ENCODE data around the gene CACYBP. TPM values are rescaled to one million over a fixed set of nuclear protein-coding genes. Genes with fewer than 3 reads are reported as not detected.
A peak's percentile ranks its signal among the peaks of the same experiment; 100 is the strongest.

The CACYBP gene, protein sequence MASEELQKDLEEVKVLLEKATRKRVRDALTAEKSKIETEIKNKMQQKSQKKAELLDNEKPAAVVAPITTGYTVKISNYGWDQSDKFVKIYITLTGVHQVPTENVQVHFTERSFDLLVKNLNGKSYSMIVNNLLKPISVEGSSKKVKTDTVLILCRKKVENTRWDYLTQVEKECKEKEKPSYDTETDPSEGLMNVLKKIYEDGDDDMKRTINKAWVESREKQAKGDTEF
- polyA plus RNA-seq (2013, experiment 1 of 2) = 99.1 TPM
- 134 TPM for polyA plus RNA-seq (2013, experiment 2 of 2)

- 0% methylated on average over 51 to 56 of the region's 71 CpGs for WGBS, 2 experiments (ENCODE audit: insufficient coverage in 2 of 2)
- no peaks in the 10 kb centered on the region for H3K9me3 ChIP-seq (ENCODE audit: control insufficient read depth, low read length)
- H3K27ac ChIP-seq (ENCODE audit: low read depth, low read length, severe bottlenecking) = peak within 1 kb of the TSS; percentile 100
- H3K4me1 ChIP-seq (ENCODE audit: control insufficient read depth, insufficient read depth, low read length, poor library complexity, severe bottlenecking) = peaks cover 13% of the 10 kb centered on the region
- peak within 1 kb of the TSS; percentile 98 for H3K4me3 ChIP-seq (ENCODE audit: extremely low read depth, insufficient read depth, low read length, poor library complexity, severe bottlenecking)
- H3K36me3 ChIP-seq (ENCODE audit: control insufficient read depth, insufficient read depth, low read length) = peaks cover 11% of the 10 kb centered on the region
These were observed at the start of gene CACYBP for GRCh38 chr1:174999936-175000696. TSS of gene CACYBP (plus strand) at chr1:174999947. CDS start at chr1:175000181, 234 bp downstream.

- Histone ChIP-seq H3K27ac (ENCODE audit: low read depth, low read length, severe bottlenecking) (no peak overlapping the region), H3K4me1 (ENCODE audit: control insufficient read depth, insufficient read depth, low read length, poor library complexity, severe bottlenecking) (no peaks in the 10 kb centered on the region), H3K4me3 (ENCODE audit: extremely low read depth, insufficient read depth, low read length, poor library complexity, severe bottlenecking) (no peak overlapping the region), H3K9me3 (ENCODE audit: control insufficient read depth, low read length) (no peaks in the 10 kb centered on the region), H3K36me3 (ENCODE audit: control insufficient read depth, insufficient read depth, low read length) (no peaks in the 10 kb centered on the region)
- WGBS, 2 experiments (ENCODE audit: insufficient coverage in 2 of 2) = 83 to 86% methylated on average over 6 of the region's 11 CpGs
These were observed 46.3 kb upstream of the CACYBP start for GRCh38 chr1:174953285-174954072.

GRCh38 chr1:174954073-174954460 lies 45.7 kb upstream of the CACYBP start:
- Histone ChIP-seq H3K9me3 (ENCODE audit: control insufficient read depth, low read length) (no peaks in the 10 kb centered on the region), H3K27ac (ENCODE audit: low read depth, low read length, severe bottlenecking) (no peak overlapping the region), H3K4me3 (ENCODE audit: extremely low read depth, insufficient read depth, low read length, poor library complexity, severe bottlenecking) (no peak overlapping the region)

DNA sequence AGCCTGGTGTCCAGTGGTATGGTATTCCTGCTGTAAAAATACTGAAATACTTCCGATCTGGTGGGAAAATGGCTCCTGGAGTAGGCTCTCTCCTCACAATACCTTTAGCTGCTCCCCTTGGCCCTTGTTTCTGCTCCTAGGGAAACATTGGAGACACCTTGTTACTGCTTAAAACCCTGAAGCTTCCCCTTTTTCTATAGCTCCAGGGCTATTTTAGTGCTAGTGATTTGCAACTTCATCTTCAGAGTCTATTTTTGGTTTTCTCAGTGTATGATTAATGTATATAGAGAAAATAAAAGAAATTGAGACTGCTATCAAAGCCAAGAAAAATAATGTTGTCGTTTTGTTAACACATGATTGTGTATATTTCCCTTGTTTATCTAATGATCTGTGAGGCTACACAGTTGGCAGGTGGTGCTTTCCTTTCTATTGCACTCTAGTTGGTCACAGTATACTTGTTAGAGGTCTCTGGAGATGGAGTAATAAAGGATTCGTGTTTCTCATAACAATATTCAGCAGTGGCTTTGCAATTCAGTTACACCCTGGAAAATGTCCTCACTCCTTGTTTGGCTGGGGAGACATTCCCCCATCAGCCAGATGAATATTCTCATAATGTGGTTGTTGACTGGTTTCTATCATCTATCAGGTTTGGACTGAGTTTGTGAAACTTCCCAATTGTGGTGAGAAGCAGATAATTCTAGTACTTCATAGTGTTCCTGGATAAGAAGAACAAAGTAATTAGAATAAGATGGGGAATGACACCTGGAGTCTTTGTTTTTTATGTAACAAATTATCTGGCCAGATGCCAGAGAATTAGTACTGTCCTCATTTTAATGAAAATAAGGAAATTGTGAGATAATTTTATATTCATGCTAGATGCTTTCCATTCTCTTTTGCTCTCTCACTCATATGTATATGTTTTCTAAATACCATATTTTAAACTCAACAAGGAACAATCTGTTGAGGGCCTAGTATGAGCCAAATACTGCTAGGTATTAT lies 44.8 kb upstream of the CACYBP start:
- no peaks in the 10 kb centered on the region for H3K36me3 ChIP-seq (ENCODE audit: control insufficient read depth, insufficient read depth, low read length)
- WGBS, 2 experiments (ENCODE audit: insufficient coverage in 2 of 2) = 83 to 100% methylated on average over 1 of the region's 3 CpGs

More at GRCh38 chr1:174954073-174954460, 45.7 kb upstream of the CACYBP start:
- H3K36me3 ChIP-seq (ENCODE audit: control insufficient read depth, insufficient read depth, low read length) = no peaks in the 10 kb centered on the region
- no peaks in the 10 kb centered on the region for H3K4me1 ChIP-seq (ENCODE audit: control insufficient read depth, insufficient read depth, low read length, poor library complexity, severe bottlenecking)

GRCh38 chr1:174956086-174956485 lies 43.7 kb upstream of the CACYBP start:
- Histone ChIP-seq H3K27ac (ENCODE audit: low read depth, low read length, severe bottlenecking) (no peak overlapping the region), H3K9me3 (ENCODE audit: control insufficient read depth, low read length) (no peaks in the 10 kb centered on the region), H3K4me3 (ENCODE audit: extremely low read depth, insufficient read depth, low read length, poor library complexity, severe bottlenecking) (no peak overlapping the region), H3K4me1 (ENCODE audit: control insufficient read depth, insufficient read depth, low read length, poor library complexity, severe bottlenecking) (no peaks in the 10 kb centered on the region), H3K36me3 (ENCODE audit: control insufficient read depth, insufficient read depth, low read length) (no peaks in the 10 kb centered on the region)
- 80 to 83% methylated on average over 2 of the region's 3 CpGs for WGBS, 2 experiments (ENCODE audit: insufficient coverage in 2 of 2)

More for the DNA sequence above, 44.8 kb upstream of the CACYBP start:
- Histone ChIP-seq H3K4me1 (ENCODE audit: control insufficient read depth, insufficient read depth, low read length, poor library complexity, severe bottlenecking) (no peaks in the 10 kb centered on the region), H3K4me3 (ENCODE audit: extremely low read depth, insufficient read depth, low read length, poor library complexity, severe bottlenecking) (no peak overlapping the region), H3K27ac (ENCODE audit: low read depth, low read length, severe bottlenecking) (no peak overlapping the region), H3K9me3 (ENCODE audit: control insufficient read depth, low read length) (no peaks in the 10 kb centered on the region)

DNA sequence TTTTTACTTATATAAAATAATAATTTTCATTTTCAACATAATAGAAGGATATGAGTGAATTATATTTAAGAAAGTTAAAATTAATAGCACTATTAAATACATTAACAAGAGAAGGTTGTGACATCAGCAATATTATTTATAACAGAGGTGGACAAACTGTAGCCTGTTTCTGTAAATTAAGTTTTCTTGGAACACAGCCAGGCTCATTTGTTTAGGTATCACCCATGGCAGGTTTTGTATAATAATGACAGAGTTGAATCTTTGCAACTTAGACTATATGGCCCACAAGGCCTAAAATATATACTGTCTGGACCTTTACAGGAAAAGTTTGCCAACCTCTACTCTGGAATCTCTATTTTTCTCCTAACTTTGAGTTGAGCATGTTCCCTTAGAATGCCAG lies 42.8 kb upstream of the CACYBP start:
- H3K36me3 ChIP-seq (ENCODE audit: control insufficient read depth, insufficient read depth, low read length) = no peaks in the 10 kb centered on the region
- no peaks in the 10 kb centered on the region for H3K4me1 ChIP-seq (ENCODE audit: control insufficient read depth, insufficient read depth, low read length, poor library complexity, severe bottlenecking)
- H3K4me3 ChIP-seq (ENCODE audit: extremely low read depth, insufficient read depth, low read length, poor library complexity, severe bottlenecking) = no peak overlapping the region
- no peak overlapping the region for H3K27ac ChIP-seq (ENCODE audit: low read depth, low read length, severe bottlenecking)
- no peaks in the 10 kb centered on the region for H3K9me3 ChIP-seq (ENCODE audit: control insufficient read depth, low read length)

DNA sequence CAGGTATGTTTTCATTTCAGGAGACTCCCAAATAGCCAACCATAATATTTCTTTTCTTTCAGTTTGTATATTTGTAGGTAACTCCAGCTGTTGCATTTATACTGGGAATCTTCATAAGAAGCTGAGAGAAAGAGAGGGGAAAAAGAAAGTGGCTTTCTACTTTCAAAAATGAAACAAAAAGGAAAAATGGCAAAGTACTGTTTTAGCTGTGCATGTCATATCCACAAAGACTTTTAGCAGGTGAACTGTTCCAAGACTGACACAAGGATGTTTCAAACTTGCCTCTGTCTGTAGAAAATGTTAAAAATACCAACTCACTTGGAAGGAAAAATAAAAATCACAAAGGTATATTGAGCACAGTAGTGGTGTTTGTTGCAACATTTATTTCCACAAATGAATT lies 41.9 kb upstream of the CACYBP start:
- Histone ChIP-seq H3K36me3 (ENCODE audit: control insufficient read depth, insufficient read depth, low read length) (no peaks in the 10 kb centered on the region), H3K27ac (ENCODE audit: low read depth, low read length, severe bottlenecking) (no peak overlapping the region), H3K4me3 (ENCODE audit: extremely low read depth, insufficient read depth, low read length, poor library complexity, severe bottlenecking) (no peak overlapping the region), H3K4me1 (ENCODE audit: control insufficient read depth, insufficient read depth, low read length, poor library complexity, severe bottlenecking) (no peaks in the 10 kb centered on the region), H3K9me3 (ENCODE audit: control insufficient read depth, low read length) (no peaks in the 10 kb centered on the region)

DNA sequence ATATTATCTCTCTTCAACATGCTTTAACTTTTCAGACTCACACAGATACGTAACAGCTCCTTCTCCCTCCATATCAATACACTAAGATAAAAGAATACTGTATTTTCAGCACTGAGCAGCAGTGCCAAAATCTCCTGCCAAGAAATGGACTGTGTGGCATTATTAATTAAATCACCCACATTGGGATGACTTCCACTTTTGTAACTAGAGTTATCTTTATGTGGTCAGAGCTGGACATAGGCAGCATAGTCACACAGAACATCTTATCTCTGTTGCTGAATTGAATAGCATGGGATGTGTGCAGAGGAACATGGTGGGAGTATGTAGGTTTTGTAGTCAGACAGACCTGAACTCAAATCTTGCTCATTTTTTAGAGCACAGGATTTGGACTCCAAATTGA lies 41.4 kb upstream of the CACYBP start:
- Histone ChIP-seq H3K4me1 (ENCODE audit: control insufficient read depth, insufficient read depth, low read length, poor library complexity, severe bottlenecking) (no peaks in the 10 kb centered on the region), H3K9me3 (ENCODE audit: control insufficient read depth, low read length) (no peaks in the 10 kb centered on the region), H3K36me3 (ENCODE audit: control insufficient read depth, insufficient read depth, low read length) (no peaks in the 10 kb centered on the region), H3K4me3 (ENCODE audit: extremely low read depth, insufficient read depth, low read length, poor library complexity, severe bottlenecking) (no peak overlapping the region), H3K27ac (ENCODE audit: low read depth, low read length, severe bottlenecking) (no peak overlapping the region)
- WGBS, 2 experiments (ENCODE audit: insufficient coverage in 2 of 2) = 80 to 100% methylated on average over 1 of the region's 1 CpG

- Histone ChIP-seq H3K4me1 (ENCODE audit: control insufficient read depth, insufficient read depth, low read length, poor library complexity, severe bottlenecking) (peaks cover 6% of the 10 kb centered on the region), H3K4me3 (ENCODE audit: extremely low read depth, insufficient read depth, low read length, poor library complexity, severe bottlenecking) (no peak overlapping the region), H3K27ac (ENCODE audit: low read depth, low read length, severe bottlenecking) (no peak overlapping the region), H3K36me3 (ENCODE audit: control insufficient read depth, insufficient read depth, low read length) (no peaks in the 10 kb centered on the region), H3K9me3 (ENCODE audit: control insufficient read depth, low read length) (no peaks in the 10 kb centered on the region)
- WGBS, 2 experiments (ENCODE audit: insufficient coverage in 2 of 2) = no CpG with 5 or more reads among the region's 2 CpGs
These were observed 39.4 kb upstream of the CACYBP start for GRCh38 chr1:174960362-174960761.

GRCh38 chr1:174963529-174964125 lies 36.1 kb upstream of the CACYBP start:
- Histone ChIP-seq H3K36me3 (ENCODE audit: control insufficient read depth, insufficient read depth, low read length) (no peaks in the 10 kb centered on the region), H3K9me3 (ENCODE audit: control insufficient read depth, low read length) (no peaks in the 10 kb centered on the region), H3K4me3 (ENCODE audit: extremely low read depth, insufficient read depth, low read length, poor library complexity, severe bottlenecking) (no peak overlapping the region), H3K4me1 (ENCODE audit: control insufficient read depth, insufficient read depth, low read length, poor library complexity, severe bottlenecking) (peaks cover 10% of the 10 kb centered on the region), H3K27ac (ENCODE audit: low read depth, low read length, severe bottlenecking) (no peak overlapping the region)
- 100% methylated on average over 1 of the region's 2 CpGs; no CpG with 5 or more reads in 1 of the 2 experiments for WGBS, 2 experiments (ENCODE audit: insufficient coverage in 2 of 2)
